GM12878 (cell line): ENCODE data around the gene RUSC1.

Experiments
- MYC ChIP-seq: IDR thresholded peaks from 2 replicates; pipeline ENCODE4 v1.6.1; 2011; ENCODE audit warnings: mild to moderate bottlenecking, low read length, moderate library complexity, inconsistent platforms; ENCODE audit not compliant: insufficient read depth, insufficient replicate concordance, insufficient read length, severe bottlenecking
- NFXL1 ChIP-seq: fragments of 450-650 bp; IDR thresholded peaks from 2 replicates; pipeline ENCODE4 v1.6.1; 2017; ENCODE audit warnings: antibody characterized with exemption, mild to moderate bottlenecking, borderline replicate concordance
- POLR2A ChIP-seq: IDR thresholded peaks from 2 replicates; pipeline ENCODE4 v1.6.1; 2011; ENCODE audit warnings: low read depth, mild to moderate bottlenecking, low read length
- POU2F2 ChIP-seq: IDR thresholded peaks from 3 replicates; pipeline ENCODE4 v1.6.1; 2011; ENCODE audit warnings: low read depth, mild to moderate bottlenecking, low read length, borderline replicate concordance
- TF ChIP-seq, protein P1 (sequence below): IDR thresholded peaks from 2 replicates; pipeline ENCODE4 v1.6.1; 2011; ENCODE audit warnings: mild to moderate bottlenecking, low read depth, low read length, moderate library complexity; ENCODE audit not compliant: insufficient replicate concordance
- TF ChIP-seq, protein P2 (sequence below): IDR thresholded peaks from 2 replicates; pipeline ENCODE4 v1.6.1; 2012; ENCODE audit warnings: mild to moderate bottlenecking, low read depth, low read length

GRCh38 chr1:155304558-155305063 is 16.1 kb upstream of the RUSC1 start:
- no peak for TF ChIP-seq POLR2A
- TF ChIP-seq POU2F2 = no peak
- no peak for TF ChIP-seq MYC
- TF ChIP-seq NFXL1 = no peak
- TF ChIP-seq, protein P1, sequence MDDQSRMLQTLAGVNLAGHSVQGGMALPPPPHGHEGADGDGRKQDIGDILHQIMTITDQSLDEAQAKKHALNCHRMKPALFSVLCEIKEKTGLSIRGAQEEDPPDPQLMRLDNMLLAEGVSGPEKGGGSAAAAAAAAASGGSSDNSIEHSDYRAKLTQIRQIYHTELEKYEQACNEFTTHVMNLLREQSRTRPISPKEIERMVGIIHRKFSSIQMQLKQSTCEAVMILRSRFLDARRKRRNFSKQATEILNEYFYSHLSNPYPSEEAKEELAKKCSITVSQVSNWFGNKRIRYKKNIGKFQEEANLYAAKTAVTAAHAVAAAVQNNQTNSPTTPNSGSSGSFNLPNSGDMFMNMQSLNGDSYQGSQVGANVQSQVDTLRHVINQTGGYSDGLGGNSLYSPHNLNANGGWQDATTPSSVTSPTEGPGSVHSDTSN = no peak
- TF ChIP-seq, protein P2, sequence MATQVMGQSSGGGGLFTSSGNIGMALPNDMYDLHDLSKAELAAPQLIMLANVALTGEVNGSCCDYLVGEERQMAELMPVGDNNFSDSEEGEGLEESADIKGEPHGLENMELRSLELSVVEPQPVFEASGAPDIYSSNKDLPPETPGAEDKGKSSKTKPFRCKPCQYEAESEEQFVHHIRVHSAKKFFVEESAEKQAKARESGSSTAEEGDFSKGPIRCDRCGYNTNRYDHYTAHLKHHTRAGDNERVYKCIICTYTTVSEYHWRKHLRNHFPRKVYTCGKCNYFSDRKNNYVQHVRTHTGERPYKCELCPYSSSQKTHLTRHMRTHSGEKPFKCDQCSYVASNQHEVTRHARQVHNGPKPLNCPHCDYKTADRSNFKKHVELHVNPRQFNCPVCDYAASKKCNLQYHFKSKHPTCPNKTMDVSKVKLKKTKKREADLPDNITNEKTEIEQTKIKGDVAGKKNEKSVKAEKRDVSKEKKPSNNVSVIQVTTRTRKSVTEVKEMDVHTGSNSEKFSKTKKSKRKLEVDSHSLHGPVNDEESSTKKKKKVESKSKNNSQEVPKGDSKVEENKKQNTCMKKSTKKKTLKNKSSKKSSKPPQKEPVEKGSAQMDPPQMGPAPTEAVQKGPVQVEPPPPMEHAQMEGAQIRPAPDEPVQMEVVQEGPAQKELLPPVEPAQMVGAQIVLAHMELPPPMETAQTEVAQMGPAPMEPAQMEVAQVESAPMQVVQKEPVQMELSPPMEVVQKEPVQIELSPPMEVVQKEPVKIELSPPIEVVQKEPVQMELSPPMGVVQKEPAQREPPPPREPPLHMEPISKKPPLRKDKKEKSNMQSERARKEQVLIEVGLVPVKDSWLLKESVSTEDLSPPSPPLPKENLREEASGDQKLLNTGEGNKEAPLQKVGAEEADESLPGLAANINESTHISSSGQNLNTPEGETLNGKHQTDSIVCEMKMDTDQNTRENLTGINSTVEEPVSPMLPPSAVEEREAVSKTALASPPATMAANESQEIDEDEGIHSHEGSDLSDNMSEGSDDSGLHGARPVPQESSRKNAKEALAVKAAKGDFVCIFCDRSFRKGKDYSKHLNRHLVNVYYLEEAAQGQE = no peak
